Kidney (tissue), 14 donors: Measurements from ENCODE around the gene CD4. TPM values are rescaled to one million over a fixed set of nuclear protein-coding genes. Genes with fewer than 3 reads are reported as not detected.

ENCODE experiments used
- DNase-seq, 5 donors: peaks; one replicate each; pipeline ENCODE4 v3.0.0-alpha.2; 2013 to 2020
- FAIRE-seq: peaks from 2 replicates; lab custom pipeline; 2012; peaks lifted over from hg19 to GRCh38; lab: Jason Lieb, UNC
- H3K27ac ChIP-seq, 2 donors: one replicate each; pipeline ENCODE4 v1.7.0; 2013; ENCODE audit warnings: low read depth in 2 of 2, low read length in 2 of 2, inconsistent platforms in 1 of 2
- H3K27me3 ChIP-seq: one replicate; pipeline ENCODE4 v1.7.1; 2013; ENCODE audit warnings: low read length, inconsistent platforms; ENCODE audit not compliant: control insufficient read depth, insufficient read depth
- H3K36me3 ChIP-seq, 3 donors: one replicate each; pipeline versions ENCODE4 v1.7.0 to v1.7.1; 2013; ENCODE audit warnings: low read length in 3 of 3, control low read depth in 1 of 3, inconsistent platforms in 1 of 3; ENCODE audit not compliant: insufficient read depth in 3 of 3, control insufficient read depth in 2 of 3
- H3K4me1 ChIP-seq, 3 donors: one replicate each; pipeline versions ENCODE4 v1.7.0 to v1.7.1; 2013; ENCODE audit warnings: low read length in 3 of 3, inconsistent platforms in 1 of 3, low read depth in 1 of 3; ENCODE audit not compliant: control insufficient read depth in 2 of 3, insufficient read depth in 2 of 3
- H3K4me3 ChIP-seq, 3 donors: one replicate each; pipeline versions ENCODE4 v1.7.0 to v1.8.1; 2013; ENCODE audit warnings: low read length in 3 of 3, control low read depth in 1 of 3, inconsistent platforms in 1 of 3
- H3K9ac ChIP-seq, 3 donors: one replicate each; pipeline versions ENCODE4 v1.7.0 to v1.7.1; 2013; ENCODE audit warnings: low read length in 3 of 3, control low read depth in 1 of 3, inconsistent platforms in 1 of 3
- H3K9me3 ChIP-seq, 3 donors: one replicate each; pipeline versions ENCODE4 v1.7.0 to v1.7.1; 2013; ENCODE audit warnings: low read length in 3 of 3, control low read depth in 1 of 3, inconsistent platforms in 1 of 3; ENCODE audit not compliant: control insufficient read depth in 2 of 3, insufficient read depth in 1 of 3
- intact Hi-C: fragments of 100-400 bp; cut with DNase I; formaldehyde crosslinking; loops from one replicate; pipeline ENCODE4 v1.11.1; 2022
- polyA plus RNA-seq: library from polyadenylated mRNA; stranded (reverse); fragments of 350-450 nt; fragmentation: Illumina TruSeq; extraction: RNeasy Lipid Tissue Mini Kit (QIAGEN cat#74804); gene quantifications from one replicate; pipeline ENCODE4 v1.2.3, GENCODE V29; 2014; ENCODE audit warnings: low read depth, low replicate concordance; ENCODE audit not compliant: insufficient read depth
- total RNA-seq: library from RNA; stranded (reverse); fragmentation: NEBNext Ultra II Directional; extraction: Animal tissue kit (Norgen Biotek cat#: 25700); gene quantifications from one replicate; pipeline ENCODE4 v1.2.1, GENCODE V29; 2021
- TF ChIP-seq, protein P1 (sequence below): IDR thresholded peaks from 3 replicates; pipeline ENCODE4 v1.5.1; 2012; ENCODE audit warnings: mild to moderate bottlenecking, moderate library complexity, borderline replicate concordance; ENCODE audit not compliant: insufficient read depth; ENCODE audit errors: extremely low read depth
- donor health status: control.
- donor health status: control.
- donor health status: control.
- donor health status: control.
- donor health status: control.
- donor health status: DM: yes; HTN: yes; CAD: no.
- donor health status: Normal renal cell carcinoma (clear cell type).

The CD4 gene
- total and polyA plus RNA-seq, 2 donors from 2014 or later, result 12.2 to 38.1 TPM

DNA sequence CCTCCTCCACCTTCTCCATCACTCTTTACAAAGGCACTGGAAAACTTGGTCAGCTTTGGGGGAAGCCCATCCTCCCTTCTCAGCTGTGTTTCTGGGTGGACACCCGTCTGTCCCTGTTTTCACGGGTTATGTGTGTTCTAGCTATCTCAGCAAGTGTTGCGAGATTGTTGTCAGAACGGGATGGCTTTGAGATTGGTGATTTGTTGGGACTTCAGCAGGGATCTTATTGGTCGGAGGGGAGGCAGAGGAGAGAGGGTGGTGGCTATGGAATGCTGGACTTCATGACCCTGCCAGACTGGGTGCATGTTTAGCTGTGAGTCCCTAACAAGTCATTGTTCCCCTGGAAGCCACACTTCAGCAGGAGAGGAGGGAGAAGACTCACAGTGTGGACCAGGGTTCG, 64.7 kb downstream of the CD4 start:
- peak in 1 of 5 donors; percentile 7 for DNase-seq
- FAIRE-seq, result no peak
- Histone ChIP-seq H3K36me3 (peaks cover 9 to 32% (median 22%) of the 10 kb centered on the region in 3 donors), H3K27ac (no peak overlapping the region), H3K4me1 (peaks cover 0 to 11% (median 6%) of the 10 kb centered on the region in 3 donors), H3K9me3 (no peaks in the 10 kb centered on the region), H3K4me3 (no peak overlapping the region), H3K9ac (no peak overlapping the region), H3K27me3 (no peaks in the 10 kb centered on the region)
- TF ChIP-seq, protein P1, sequence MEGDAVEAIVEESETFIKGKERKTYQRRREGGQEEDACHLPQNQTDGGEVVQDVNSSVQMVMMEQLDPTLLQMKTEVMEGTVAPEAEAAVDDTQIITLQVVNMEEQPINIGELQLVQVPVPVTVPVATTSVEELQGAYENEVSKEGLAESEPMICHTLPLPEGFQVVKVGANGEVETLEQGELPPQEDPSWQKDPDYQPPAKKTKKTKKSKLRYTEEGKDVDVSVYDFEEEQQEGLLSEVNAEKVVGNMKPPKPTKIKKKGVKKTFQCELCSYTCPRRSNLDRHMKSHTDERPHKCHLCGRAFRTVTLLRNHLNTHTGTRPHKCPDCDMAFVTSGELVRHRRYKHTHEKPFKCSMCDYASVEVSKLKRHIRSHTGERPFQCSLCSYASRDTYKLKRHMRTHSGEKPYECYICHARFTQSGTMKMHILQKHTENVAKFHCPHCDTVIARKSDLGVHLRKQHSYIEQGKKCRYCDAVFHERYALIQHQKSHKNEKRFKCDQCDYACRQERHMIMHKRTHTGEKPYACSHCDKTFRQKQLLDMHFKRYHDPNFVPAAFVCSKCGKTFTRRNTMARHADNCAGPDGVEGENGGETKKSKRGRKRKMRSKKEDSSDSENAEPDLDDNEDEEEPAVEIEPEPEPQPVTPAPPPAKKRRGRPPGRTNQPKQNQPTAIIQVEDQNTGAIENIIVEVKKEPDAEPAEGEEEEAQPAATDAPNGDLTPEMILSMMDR, result no peak
- intact Hi-C loops, result no loop called here

DNA sequence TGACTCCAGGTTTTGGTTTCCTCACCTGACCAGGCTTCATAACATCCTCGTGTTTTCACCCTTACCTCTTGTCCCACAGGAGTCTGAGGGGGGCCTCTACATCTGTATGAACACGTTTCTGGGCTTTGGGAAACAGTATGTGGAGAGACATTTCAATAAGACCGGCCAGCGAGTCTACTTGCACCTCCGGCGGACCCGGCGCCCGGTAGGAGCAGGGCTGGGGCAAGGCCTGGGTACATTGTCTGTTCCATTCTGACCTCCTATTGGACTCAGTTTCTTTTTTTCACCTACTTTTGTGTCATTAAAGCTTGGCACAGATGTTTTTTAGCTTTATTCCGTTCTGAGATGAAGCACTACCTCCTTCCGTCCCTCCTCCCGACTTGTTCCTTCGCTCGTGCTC, 66.0 kb downstream of the CD4 start:
- no peak overlapping the region for H3K4me3 ChIP-seq
- FAIRE-seq (no peak), DNase-seq (peak in 1 of 5 donors; percentile 47)
- peaks cover 0 to 11% (median 6%) of the 10 kb centered on the region in 3 donors for H3K4me1 ChIP-seq
- intact Hi-C loops, result no loop called here
- H3K36me3 ChIP-seq, result peaks cover 9 to 40% (median 28%) of the 10 kb centered on the region in 3 donors
- TF ChIP-seq, protein P1, result no peak
- no peaks in the 10 kb centered on the region for H3K27me3 ChIP-seq
- no peaks in the 10 kb centered on the region for H3K9me3 ChIP-seq
- no peak overlapping the region for H3K27ac ChIP-seq
- H3K9ac ChIP-seq, result no peak overlapping the region

DNA sequence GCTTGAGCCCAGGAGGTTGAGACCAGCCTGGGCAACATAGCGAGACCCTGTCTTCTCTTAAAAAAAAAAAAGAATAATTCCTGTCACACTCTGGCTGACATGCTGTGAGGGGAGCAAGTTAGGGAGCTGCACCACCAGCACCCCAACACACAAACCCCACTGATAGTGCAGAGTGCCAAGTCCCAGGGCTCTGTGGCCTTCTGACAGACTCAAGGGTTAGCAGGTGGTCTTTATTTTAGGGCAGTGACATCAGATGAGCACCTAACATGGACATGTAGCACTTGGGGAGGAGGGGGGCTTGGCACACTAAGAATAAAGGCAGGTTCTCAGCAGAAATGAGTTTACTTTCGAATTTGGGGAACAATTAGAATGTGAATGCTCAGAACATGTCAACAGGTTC, 69.5 kb downstream of the CD4 start:
- no peaks in the 10 kb centered on the region for H3K4me1 ChIP-seq
- H3K36me3 ChIP-seq, result peaks cover 12 to 71% (median 49%) of the 10 kb centered on the region in 3 donors
- FAIRE-seq, result no peak
- TF ChIP-seq, protein P1, result no peak
- H3K9ac ChIP-seq, result no peak overlapping the region
- intact Hi-C loops, result no loop called here
- H3K9me3 ChIP-seq, result no peaks in the 10 kb centered on the region
- H3K27me3 ChIP-seq, result no peaks in the 10 kb centered on the region
- no peak overlapping the region for H3K4me3 ChIP-seq
- H3K27ac ChIP-seq, result no peak overlapping the region
- DNase-seq, result peak in 1 of 5 donors; percentile 12

DNA sequence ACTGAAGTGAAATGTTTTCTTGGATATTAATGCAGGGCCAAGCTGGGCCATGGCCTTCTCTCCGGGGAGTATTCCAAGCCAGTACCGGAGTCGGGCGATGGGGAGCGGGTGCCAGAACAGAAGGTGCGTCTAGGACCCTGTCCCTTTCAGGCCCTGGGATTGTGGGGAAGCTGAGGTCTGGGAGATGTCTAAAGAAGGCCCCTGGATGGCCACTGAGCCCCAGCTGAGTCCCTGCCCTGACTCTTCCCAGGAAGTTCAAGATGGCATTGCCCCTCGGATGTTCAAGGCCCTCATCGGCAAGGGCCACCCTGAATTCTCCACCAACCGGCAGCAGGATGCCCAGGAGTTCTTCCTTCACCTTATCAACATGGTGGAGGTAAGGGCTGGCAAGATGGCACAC, 70.8 kb downstream of the CD4 start:
- FAIRE-seq (no peak), DNase-seq (peak in 1 of 5 donors; percentile 55)
- TF ChIP-seq, protein P1, result no peak
- peaks cover 12 to 77% (median 46%) of the 10 kb centered on the region in 3 donors for H3K36me3 ChIP-seq
- H3K4me3 ChIP-seq, result no peak overlapping the region
- no peaks in the 10 kb centered on the region for H3K9me3 ChIP-seq
- no peak overlapping the region for H3K9ac ChIP-seq
- no peaks in the 10 kb centered on the region for H3K27me3 ChIP-seq
- no peaks in the 10 kb centered on the region for H3K4me1 ChIP-seq
- intact Hi-C loops, result no loop called here
- H3K27ac ChIP-seq, result no peak overlapping the region
